Lower leg skin (tissue), 3 donors: ENCODE results near the gene KNSTRN.

Experiments used
- CTCF ChIP-seq, 3 donors: fragments of 450-650 bp; IDR thresholded peaks; one replicate each; pipeline ENCODE4 v1.5.1; 2016; ENCODE audit warnings: antibody characterized with exemption in 3 of 3, mild to moderate bottlenecking in 3 of 3, moderate library complexity in 2 of 3
- POLR2A ChIP-seq, 2 donors: fragments of 450-650 bp; IDR thresholded peaks; one replicate each; pipeline ENCODE4 v1.6.1; 2016 to 2017; ENCODE audit warnings: antibody characterized with exemption in 2 of 2, mild to moderate bottlenecking in 1 of 2, moderate library complexity in 1 of 2

- TF ChIP-seq CTCF (IDR thresholded peaks at IDR 0.05) (no peak), POLR2A (IDR thresholded peaks at IDR 0.05) (no peak)
Measured at GRCh38 chr15:40338921-40339620, 43.5 kb upstream of the KNSTRN start.
